GDM1 (cell line): Measurements from ENCODE around the gene TULP4.

Experiments used
- DNase-seq: peaks from one replicate; lab custom pipeline; 2025; lab: John Stamatoyannopoulos, UW

TULP4 gene

DNA sequence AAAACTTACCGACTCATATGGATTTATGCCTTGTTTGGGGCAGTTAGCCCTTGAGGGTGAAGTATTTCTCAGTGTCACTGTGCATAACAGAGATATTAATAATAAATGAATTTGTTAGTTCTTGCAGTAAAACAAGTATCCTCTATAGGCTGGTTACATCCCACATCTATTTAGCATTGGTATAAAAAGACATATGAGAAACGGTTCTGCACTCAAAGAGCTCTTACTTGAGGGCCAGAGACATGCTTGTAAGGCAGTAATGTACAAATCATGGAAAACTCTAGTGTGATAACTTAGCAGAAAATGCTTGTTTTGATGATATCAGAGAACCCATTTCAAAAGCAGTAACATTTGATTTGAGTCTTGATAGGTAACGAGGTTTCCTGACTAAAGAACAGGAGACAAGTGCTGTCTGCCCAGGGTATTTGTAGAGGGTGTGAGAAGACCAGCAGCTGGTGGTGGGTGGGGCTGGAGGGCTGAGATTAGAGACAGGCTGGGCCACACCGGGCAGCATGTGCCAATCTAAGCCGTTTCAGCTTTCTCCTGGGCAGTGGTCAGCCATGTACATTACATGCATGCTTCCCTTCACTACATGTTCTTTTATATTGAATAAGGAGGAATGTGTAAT is 46.3 kb downstream of the TULP4 start:
- DNase-seq: no peak

DNA sequence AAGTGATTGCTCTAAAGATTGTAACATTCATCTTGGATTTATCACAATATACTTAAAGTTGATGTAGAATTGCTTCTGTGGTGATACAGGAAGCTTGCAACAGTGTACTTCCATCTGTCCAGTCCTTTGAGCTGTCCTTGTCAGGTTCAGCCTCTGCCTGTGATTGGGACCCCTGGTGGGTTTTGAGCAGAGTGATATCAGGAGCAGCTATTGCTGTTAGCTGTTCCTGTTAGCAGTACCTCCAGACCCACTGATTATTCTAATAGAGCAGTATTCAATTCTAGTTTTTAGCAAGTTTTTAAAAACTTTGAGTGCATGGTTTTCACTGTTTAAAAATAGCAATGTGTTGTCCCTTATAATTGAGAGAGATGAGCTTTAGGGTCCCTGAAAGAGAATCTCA is 48.8 kb downstream of the TULP4 start:
- DNase-seq: no peak

DNA sequence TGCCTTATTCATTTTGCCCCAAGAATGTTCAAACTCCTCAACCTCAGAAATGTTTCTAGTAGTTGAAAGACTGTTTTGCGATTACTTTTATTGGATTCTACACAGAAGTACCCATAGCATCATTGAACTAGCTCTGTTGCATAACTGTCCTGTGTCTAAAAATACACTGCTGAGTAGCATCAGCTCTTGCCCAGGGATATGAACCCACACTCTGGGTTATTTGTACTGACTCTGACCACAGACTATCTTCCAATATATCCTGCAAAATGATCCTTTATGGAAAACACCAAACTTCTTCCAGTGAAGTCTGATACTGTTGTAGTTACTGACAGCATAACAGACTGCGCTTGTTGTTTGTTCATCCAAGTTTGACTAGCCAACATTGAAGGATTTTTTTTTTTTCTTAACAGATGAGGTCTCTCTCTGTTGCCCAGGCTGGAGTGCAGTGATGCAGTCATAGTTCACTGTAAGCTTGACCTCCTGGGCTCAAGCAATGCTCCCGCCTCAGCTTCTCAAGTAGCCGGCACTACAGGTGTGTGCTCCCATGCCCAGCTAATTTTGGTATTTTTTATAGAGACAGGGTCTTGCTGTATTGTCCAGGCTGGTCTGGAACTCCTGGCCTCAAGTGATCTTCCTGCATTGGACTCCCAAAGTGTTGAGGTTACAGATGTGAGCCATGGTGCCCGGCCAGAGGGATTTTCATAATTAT is 49.9 kb downstream of the TULP4 start:
- DNase-seq: no peak

- no peak for DNase-seq
These were observed 54.1 kb downstream of the TULP4 start for GRCh38 chr6:158366363-158366762.

DNA sequence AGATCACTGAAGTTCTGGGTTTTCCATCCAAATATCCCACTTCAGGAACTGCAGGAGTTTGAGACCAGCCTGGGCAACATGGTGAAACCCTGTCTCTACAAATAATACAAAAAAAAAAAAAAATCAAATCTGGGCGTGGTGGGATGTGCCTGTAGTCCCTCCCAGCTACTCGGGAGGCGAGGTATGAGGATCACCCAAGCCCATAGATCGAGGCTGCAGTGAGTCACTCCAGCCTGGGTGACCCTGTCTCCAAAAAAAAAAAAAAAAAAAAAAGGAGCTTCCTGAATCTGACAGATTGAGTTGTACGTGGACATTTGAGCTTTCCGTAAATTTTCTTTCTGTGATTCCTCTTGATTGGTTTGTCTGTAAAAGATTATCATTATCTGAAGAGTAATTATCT is 55.6 kb downstream of the TULP4 start:
- DNase-seq: no peak

DNA sequence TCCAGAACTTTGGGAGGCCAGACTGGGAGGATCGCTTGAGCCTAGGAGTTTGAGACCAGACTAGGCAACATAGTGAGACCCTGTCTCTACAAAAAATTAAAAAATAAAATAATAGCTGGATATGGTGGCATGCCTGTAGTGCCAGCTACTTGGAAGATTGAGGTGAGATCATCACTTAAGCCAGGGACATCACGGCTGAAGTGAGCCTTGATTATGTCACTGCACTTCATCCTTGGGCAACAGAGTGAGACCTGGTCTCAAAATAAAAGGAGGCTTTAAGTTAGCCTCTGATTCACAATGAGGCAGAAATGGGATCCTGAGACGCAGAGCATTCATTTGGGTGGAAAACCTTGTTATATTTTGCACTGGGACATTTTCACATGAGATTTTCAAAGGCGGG is 57.0 kb downstream of the TULP4 start:
- no peak for DNase-seq

GRCh38 chr6:158370805-158371204 is 58.5 kb downstream of the TULP4 start:
- DNase-seq: no peak

DNA sequence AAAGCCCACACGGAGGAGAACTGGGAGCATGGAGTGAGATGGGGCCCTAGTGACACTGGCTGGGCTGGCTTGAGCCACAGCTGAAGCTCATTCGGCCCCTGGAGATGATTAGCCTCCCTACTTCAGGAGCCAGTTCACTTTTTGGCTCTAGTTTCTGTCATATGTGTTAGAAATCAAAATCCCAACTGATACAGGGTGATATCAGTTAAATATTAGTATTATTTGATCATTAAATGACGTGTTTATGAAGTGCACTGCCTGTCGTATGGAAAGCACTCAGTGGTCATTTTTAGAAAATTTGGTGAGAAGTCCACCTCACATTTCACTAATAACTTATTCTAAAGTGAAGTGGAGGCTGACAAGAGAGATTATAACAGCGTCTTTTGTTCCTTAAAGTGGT is 59.0 kb downstream of the TULP4 start:
- DNase-seq: no peak

DNA sequence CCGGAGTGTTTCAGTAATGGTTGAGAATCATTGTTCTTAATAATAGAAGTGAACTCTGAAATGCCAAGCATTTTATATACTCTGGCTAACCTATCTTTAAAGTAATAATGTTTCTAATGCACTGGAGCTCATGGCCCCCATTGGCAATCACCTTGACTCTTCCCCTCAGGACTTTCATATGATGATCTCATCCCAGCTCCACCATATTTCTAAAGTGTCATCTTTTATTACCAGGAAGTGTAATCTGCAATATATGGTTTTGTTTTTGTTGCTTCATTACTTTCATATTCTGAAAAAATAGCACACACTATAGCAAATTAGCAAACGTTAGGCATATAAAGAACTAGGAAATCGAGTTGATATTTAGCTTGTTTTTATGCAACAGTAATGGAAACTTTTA is 60.3 kb downstream of the TULP4 start:
- no peak for DNase-seq

- DNase-seq: no peak
These were observed 60.9 kb downstream of the TULP4 start for GRCh38 chr6:158373214-158373613.

DNA sequence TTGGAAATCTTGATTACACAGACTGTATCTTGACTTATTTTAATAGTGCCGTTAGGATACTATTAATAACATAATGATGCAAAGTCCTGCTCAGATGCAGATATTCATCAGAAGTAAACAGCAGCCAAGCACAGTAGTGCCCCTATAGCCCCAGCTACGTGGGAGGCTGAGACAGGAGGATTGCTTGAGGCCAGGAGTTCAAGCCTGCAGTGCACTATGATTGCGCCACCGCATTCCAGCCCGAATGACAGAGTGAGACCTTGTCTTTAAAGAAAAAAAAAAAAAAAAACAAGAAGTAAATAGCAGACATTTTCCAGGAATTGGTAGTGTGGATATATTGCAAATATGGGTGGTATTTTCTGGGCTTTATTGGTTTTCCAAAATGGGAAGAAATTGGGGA is 61.8 kb downstream of the TULP4 start:
- no peak for DNase-seq

DNA sequence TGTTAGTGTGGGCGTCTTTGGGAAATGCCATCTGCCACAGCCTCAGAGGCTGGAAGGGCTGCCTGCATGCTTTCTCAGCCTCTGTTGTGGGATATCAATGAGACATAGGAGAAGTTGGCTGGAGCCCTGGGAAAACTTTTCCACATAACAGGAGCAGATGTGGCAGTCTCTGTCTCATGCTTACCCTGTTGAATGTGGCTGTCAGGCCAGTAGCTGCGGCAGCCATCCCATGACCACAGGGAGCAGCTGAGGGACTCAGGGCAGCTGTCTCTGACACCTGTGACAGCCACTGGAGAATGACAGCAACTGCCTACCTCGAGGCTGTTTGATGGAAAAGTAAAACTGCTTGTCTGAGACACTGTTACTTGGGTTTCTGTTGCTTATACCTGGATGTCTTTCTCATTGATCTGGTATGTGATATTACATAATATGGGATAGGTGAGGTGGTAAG is 64.4 kb downstream of the TULP4 start:
- no peak for DNase-seq

- no peak for DNase-seq
These were observed 65.6 kb downstream of the TULP4 start for GRCh38 chr6:158377860-158378259.

- no peak for DNase-seq
These were observed 67.1 kb downstream of the TULP4 start for GRCh38 chr6:158379336-158379735.

DNA sequence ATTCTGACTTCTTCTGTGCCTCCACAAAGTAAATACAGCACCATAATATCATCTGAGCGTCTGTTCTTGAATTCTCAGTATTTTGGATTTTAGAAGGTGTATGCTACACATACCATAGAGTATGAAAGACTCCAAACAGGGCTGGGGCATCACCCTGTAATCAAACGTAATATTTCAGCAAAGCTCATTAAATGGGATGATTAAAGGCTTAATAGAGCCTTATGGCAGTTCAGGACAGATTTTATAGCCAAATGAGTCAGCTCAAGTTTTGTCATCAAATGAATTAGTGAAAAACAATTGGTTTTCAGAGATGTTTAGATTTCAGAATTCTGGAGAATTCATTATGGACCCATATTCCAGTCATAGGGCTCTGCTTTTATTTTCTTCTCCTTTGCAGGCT is 68.9 kb downstream of the TULP4 start:
- no peak for DNase-seq

DNA sequence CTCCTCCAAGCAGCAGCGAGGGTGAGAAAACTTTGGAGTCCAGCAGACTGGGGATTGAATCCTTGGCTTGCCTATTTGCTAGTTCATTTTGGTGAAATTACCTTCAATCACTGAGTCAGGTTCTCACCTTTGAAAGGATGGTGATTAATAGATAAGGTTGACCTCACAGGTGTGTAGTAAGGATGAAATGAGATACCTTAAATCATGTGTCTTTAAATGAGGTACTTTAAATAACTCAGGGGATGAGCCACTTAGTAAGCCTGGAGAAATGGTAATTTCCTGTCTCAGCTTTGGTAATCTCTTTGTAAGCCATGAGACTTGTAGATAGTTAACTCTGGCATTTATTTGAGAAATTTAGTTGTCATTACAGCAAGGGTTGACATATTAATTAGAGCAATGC is 70.2 kb downstream of the TULP4 start:
- DNase-seq: no peak

DNA sequence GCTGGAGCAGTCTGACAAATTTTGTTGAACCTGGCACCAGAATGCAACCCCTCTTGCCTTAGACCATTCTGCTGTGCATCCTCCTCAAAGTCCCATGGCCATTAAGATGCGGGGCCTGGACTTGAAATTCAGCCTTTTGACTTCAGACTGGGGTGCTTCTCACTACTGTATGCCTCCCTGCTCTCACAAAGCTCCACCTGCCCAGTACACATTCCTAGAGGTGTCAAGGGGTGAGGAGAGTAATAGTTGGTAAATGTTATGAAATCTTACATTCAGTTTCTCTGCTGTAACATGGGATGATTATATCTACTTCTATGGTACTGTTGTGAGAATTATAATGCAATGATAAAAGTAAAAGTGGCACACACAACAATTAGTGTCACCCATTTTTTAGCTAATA is 70.8 kb downstream of the TULP4 start:
- DNase-seq: no peak

DNA sequence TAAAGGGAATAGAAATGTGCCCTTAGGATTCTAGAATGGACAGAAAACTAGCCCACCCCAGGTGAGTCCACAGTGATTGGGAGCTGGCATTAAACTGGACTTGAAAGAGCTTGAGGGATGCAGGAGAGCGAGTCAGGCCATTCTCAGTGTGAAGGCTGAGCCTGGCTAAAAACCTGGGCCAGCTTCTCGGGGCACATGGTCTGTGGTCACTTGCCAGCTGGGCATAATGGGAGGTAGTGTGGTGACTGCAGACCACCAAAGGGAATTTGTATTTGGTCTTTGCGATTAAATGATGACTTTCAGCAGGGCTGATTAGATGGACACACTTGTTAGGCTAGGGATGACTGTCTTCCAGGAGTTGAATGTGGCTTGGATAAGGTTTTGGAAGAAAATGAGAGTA is 71.3 kb downstream of the TULP4 start:
- no peak for DNase-seq

- no peak for DNase-seq
These were observed 72.4 kb downstream of the TULP4 start for GRCh38 chr6:158384671-158385110.

DNA sequence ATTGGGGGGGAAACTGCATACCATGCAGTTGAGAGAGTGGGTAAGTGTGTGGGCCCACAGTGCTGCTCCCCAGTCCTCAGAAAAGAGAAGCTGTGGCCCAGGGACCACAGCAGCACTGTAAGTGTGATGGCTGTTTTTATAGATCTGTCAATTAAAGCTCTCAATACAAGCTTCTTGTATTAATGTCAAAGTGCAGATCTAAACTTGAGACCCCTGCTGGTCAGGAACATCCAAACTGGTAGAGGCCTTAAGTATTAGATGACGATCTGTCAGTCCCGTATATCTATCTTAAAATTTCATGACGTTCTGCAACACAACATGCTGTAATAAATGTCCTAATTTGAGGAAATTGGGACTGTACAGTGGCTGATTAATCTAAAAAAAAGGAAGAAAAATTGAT is 74.8 kb downstream of the TULP4 start:
- DNase-seq: no peak

- no peak for DNase-seq
These were observed 75.3 kb downstream of the TULP4 start for GRCh38 chr6:158387578-158387977.

DNA sequence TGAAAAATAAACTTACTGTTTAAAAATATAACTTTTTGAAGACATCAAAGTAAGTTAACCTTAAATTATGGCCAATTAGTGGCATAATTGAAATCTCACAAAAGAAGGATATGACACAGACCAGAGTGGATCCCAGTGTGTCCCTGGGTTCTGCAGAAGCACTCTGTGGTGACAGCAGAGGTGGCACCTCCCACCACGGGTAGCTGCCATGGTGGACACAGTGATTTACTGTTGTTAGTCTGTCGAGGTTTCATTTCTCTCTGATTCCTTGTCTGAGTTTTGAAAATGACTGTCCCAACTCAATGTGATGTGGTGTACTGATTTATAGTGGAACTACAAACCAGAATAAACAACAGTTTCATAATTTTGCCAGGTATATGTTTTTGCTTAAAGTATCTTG is 76.5 kb downstream of the TULP4 start:
- DNase-seq: no peak

- no peak for DNase-seq
These were observed 77.1 kb downstream of the TULP4 start for GRCh38 chr6:158389193-158389919.
